ENCODE results near the gene PGR.
"Not testable (repeated sequence)": the region's sequence is repeated elsewhere in the genome, so short reads cannot be mapped to it uniquely, and the experiment has no call there.

PGR gene

GRCh38 chr11:101082813-101083212 lies 46.8 kb downstream of the PGR start:
- no peak for DNase-seq (ENCODE audit: low read depth, low spot score)

DNA sequence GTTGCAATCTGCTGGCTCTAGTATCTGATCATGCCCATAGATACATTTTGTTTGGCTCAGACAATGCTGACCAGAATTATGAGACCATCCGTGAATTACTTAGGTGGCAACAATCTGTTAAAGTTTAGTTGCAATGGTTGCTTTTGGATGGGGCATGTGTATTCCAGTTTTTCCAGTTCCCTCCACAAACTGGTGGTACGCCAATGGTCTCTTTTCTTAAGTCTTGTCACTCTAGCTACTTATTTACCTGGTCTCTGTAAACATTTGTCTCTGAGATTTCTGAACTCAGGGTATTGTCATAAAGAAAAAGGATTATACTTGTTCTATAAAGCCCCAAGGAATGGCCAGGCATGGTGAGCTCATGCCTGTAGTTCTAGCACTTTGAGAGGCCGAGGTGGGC lies 65.9 kb downstream of the PGR start:
- no peak for DNase-seq (ENCODE audit: low read depth, low spot score)

DNA sequence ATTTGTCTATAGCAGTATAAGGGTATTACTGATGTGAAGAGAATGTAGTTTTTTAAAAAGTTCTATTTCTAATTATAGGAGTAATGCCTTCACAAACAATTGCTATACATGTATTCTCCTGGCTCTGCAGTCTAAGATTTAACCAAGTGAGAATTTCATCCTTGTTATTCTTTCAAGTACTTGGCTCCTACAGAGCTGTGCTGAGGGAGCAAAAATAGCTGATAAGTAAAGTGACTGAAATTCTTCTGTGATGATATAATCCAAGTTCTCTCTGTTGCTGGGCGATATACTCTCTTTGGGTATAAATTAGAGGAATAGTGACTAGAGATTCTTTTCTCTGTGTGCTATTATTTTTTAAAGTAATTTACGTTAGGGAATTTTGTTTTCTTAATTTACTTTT lies 68.0 kb downstream of the PGR start:
- DNase-seq (ENCODE audit: low read depth, low spot score) = no peak

DNA sequence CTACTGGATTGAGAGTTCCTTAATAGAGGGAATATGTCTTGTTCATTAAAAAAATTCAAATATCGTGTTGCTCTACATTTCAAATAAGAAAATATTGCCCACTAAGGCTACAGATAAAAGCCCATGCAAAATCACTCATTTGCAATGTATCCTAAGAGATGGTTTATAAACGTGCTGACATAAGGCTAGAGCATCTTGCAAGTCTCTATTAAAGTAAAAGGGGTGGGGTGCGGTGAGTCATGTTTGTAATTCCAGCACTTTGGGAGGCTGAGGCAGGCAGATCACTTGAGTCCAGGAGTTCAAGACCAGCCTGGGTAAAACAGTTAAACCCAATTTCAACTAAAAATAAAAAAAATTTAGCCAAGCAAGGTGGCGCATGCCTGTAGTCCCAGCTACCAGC lies 70.3 kb downstream of the PGR start:
- DNase-seq (ENCODE audit: low read depth, low spot score) = no peak

GRCh38 chr11:101053492-101053891 lies 76.1 kb downstream of the PGR start:
- no peak for DNase-seq (ENCODE audit: low read depth, low spot score)

GRCh38 chr11:101051677-101052076 lies 77.9 kb downstream of the PGR start:
- no peak for DNase-seq (ENCODE audit: low read depth, low spot score)

DNA sequence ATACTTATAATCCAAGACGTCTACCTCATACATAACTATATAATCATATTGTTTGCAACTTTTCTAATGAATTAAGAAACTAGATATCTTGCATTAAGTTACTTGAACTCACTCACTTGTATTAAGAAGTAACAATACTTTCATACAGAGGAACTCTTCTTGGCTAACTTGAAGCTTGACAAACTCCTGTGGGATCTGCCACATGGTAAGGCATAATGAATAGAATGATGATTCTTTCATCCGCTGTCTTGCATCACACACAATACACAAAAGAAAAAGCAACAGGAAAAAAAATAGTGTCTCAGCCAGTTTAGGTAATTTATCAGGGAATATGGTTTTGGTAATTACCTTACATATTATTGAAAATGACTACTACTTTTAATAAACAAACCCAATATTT lies 79.8 kb downstream of the PGR start:
- no peak for DNase-seq (ENCODE audit: low read depth, low spot score)

DNA sequence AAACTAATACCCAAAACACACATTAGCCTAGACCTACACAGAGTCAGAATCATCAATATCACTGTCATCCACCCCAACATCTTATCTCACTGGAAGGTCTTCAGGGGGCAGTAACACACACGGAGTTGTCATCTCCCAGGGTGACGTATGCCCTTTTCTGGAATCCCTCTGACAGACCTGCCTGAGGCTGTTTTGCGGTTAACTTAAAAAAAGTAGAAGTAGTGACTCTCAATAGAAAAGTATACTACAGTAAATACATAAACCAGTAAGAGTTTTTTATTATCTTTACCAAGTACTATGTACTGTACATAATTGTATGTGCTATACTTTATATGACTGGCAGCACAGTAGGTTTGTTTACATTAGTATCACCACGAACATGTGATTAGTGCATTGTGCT lies 80.5 kb downstream of the PGR start:
- no peak for DNase-seq (ENCODE audit: low read depth, low spot score)

DNA sequence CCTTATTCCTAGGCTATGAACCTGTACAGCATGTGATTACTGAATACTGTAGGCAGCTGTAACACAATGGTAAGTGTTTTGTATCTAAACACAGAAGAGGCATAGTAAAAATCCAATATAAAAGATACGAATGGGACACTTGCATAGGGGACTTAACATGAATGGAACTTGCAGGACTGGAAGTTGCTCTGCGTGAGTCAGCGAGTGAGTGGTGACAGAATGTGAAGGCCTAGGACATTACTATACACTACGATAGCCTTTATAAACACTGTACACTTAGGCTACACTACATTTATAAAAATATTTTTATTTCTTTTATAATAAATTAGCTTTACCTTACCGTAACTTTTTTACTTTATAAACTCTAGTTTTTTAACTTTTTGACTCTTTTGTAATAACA lies 81.1 kb downstream of the PGR start:
- no peak for DNase-seq (ENCODE audit: low read depth, low spot score)

DNA sequence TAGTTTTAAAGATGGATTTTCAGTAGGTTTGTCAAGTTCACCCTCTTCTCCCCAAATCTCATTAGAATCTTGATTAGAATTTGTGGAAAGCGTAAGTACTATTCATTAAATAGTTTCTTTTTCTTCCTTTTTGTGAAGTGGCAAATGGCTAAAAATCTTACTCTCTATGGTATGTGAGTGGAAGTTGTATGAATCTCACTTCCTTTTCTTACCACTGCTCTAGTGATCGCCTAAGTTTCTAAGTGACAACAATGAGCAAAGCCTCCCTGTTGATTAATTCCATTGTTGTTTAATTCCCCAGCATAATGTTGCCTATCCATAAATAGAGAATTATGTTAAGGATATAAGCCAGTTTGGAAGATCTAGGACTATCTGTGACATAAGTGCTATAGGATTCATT lies 82.7 kb downstream of the PGR start:
- DNase-seq (ENCODE audit: low read depth, low spot score) = no peak

DNA sequence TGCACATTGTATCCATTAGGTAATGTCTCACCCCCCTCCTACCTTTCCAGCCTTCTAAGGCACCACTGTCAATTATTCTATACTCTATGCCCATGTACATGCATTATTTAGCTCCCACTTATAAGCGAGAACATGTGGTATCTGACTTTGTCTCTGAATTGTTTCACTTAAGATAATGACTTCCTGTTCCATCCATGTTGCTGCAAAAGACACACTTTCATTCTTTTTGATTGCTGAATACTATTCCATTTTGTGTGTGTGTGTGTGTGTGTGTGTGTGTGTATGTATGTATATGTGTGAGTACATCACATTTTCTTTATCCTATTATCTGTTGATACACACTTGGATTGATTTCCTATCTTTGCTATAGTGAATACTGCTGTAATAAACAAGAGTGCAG lies 84.2 kb downstream of the PGR start:
- DNase-seq (ENCODE audit: low read depth, low spot score) = no peak

DNA sequence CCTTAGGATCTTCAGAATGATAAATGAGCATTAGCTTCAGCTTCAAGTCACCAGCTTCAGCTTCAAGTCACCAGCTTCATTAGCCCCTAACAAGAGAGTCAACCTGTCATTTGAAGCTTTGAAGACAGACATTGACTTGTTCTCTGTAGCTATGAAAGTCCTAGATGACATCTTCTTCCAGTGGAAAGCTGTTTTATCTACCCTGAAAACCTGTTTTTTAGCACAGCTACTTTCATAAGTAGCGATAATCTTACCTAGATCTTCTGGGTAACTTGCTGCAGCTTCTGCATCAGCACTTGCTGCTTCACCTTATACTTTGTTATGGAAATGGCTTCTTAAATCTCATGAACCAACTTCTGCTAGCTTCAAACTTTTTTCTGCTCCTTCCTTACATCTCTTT lies 85.7 kb downstream of the PGR start:
- DNase-seq (ENCODE audit: low read depth, low spot score) = no peak

DNA sequence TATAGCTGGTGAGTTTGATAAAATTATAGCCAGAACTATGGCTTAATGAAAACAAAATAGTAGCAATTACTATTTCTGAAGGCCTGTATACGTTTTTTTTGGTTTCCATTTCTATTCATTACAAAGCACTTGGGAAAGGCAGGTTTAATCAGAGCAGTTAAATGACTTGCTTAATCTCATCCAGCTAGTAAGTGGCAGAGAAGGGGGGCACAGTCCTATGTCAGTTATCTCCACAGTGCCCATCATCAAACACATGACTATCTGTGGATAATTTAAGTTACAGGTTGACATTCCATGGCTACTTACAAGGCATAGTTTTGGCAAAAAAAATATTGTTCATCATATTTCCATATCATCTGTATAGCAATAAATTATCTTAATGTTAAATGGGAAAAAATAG lies 93.7 kb downstream of the PGR start:
- no peak for DNase-seq (ENCODE audit: low read depth, low spot score)

GRCh38 chr11:101034076-101034475 lies 95.5 kb downstream of the PGR start:
- DNase-seq (ENCODE audit: low read depth, low spot score) = peak; percentile 40

- DNase-seq (ENCODE audit: low read depth, low spot score) = no peak
These were observed 96.6 kb downstream of the PGR start for GRCh38 chr11:101032991-101033390.

DNA sequence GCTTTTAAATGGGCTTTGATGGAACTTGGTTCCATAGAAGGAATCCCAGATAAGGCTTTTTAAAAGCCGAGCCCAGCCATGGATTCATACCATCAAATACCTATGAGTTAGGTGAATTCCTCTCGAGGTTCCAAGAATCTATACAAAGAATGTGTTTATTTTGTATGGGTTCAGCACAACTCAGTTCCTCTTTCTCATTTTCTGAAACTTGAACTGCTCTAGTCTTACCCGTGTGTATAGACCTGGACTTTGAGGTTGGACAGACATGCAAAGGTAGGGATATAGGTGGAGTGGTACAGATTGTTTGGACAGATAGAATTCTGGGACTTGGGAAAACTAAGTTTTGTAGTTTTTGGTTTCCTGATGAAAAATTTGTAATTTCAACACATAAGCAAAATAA lies 97.9 kb downstream of the PGR start:
- no peak for DNase-seq (ENCODE audit: low read depth, low spot score)

- DNase-seq (ENCODE audit: low read depth, low spot score) = no peak
These were observed 98.9 kb downstream of the PGR start for GRCh38 chr11:101030692-101031091.

DNA sequence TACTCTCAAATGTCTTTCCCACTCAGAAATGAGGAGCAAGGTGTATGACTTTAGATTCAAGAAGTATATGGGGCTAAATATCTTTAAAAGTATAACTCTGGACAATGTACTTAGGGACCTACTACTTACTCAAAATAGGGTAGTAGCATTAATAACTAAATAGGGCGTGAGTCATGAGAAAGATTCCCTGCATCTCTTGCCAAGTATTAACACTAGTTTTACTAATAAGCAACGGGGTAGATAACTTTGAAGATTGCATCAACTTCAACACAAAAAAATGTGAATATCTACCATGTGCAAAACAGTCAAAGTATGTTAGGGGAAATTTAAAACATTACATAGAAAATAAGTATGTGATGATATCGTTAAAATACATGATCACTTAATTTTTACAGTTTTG lies 99.6 kb downstream of the PGR start:
- DNase-seq (ENCODE audit: low read depth, low spot score) = no peak

- peak; percentile 10 for DNase-seq (ENCODE audit: low read depth, low spot score)
These were observed 101.0 kb downstream of the PGR start for GRCh38 chr11:101028644-101029043.

DNA sequence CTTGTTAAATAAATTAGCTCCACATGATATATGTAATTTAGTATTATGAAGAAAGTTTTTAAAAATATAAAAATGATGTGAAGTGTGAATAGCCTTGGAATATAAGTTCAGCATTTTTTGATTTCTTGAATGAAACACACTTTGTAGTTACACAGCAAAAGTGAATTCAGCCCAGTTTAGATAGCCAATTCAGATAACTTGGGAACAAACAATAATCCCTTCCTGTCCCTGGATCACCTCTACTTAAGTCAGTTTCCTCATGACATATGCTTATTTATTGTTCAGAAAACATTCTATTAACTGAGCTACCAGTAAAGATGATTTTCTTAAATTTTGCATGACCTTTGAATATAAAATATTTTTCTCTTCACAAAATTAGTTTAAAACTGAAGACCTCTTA lies 107.4 kb downstream of the PGR start:
- no peak for DNase-seq (ENCODE audit: low read depth, low spot score)

DNA sequence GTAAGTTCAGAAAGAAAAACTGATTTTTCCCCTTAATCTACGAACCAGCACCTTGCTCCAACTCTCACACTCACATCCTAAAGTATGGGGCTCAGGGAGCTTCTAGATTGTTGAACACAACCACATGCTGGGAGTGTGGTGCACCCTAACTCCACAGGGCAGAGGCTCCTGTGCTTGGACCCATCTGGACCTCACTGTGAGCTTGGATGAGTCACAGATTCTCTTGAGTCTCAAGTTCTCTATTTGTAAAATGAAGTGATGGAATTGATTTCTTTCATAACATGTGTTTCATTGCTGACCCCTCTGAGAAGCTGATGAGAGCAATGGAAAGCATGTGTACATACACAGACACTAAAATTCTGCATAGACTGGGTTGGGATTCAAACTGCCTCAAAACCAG lies 109.7 kb downstream of the PGR start:
- DNase-seq (ENCODE audit: low read depth, low spot score) = peak; percentile 66

GRCh38 chr11:101014600-101015285 lies 114.9 kb downstream of the PGR start:
- no peak for DNase-seq (ENCODE audit: low read depth, low spot score)

DNA sequence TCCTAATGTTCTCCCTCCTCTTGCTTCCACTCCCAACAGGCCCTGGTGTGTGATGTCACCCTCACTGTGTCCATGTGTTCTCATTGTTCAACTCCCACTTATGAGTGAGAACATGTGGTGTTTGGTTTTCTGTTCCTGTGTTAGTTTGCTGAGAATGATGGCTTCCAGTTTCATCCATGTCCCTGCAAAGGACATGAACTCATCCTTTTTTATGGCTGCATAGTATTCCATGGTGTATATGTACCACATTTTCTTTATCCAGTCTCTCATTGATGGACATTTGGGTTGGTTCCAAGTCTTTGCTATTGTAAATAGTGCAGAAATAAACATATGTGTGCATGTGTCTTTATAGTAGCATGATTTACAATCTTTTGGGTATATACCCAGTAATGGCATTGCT lies 115.9 kb downstream of the PGR start:
- not testable (repeated sequence) for DNase-seq (ENCODE audit: low read depth, low spot score)

- DNase-seq (ENCODE audit: low read depth, low spot score) = no peak
These were observed 117.7 kb downstream of the PGR start for GRCh38 chr11:101011881-101012280.
